Non-pigmented ciliary epithelial cell (primary cell): ENCODE data around the gene RCCD1.

Source experiments
- DNase-seq: peaks from one replicate; pipeline ENCODE4 v3.0.0-alpha.2; 2010; ENCODE audit warnings: low read depth

The RCCD1 gene

GRCh38 chr15:90945091-90945490, 9.6 kb upstream of the RCCD1 start:
- DNase-seq, result no peak

GRCh38 chr15:90946538-90946937, 8.1 kb upstream of the RCCD1 start:
- no peak for DNase-seq

GRCh38 chr15:90946941-90947576, 7.6 kb upstream of the RCCD1 start:
- DNase-seq, result no peak

DNA sequence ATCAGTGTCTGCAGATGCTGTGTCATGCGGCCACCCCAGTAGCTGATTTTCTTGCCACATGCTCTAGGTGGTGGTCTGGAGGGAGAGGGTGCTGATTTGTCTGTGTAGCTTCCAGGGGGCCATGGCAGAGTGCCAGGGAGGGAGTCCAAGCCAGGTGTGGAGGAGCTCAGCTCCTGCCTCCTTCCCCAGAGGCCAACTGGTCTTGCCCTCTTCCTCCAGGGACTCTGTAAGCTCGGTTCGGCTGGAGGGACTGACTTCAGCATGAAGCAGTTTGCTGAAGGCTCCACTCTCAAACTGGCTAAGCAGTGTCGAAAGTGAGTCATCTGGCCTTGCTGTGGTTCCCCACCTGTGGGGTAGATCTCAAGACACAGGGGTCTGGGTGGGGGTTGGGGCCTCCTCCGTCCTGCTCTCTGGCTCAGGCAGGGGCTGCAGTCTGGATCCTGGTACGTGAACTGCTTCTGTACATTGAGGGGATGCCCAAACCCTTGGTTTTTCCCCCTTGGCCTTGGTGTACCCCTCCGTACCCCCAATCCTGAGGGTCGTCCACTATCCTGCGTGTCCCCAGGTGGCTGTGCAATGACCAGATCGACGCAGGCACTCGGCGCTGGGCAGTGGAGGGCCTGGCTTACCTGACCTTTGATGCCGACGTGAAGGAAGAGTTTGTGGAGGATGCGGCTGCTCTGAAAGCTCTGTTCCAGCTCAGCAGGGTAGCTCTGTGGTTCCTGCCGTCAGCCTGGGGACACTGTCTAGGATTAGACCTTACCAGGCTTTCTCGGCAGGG, 6.9 kb upstream of the RCCD1 start:
- no peak for DNase-seq

GRCh38 chr15:90948506-90948905, 6.2 kb upstream of the RCCD1 start:
- no peak for DNase-seq

GRCh38 chr15:90949979-90950675, 4.6 kb upstream of the RCCD1 start:
- DNase-seq, result no peak

DNA sequence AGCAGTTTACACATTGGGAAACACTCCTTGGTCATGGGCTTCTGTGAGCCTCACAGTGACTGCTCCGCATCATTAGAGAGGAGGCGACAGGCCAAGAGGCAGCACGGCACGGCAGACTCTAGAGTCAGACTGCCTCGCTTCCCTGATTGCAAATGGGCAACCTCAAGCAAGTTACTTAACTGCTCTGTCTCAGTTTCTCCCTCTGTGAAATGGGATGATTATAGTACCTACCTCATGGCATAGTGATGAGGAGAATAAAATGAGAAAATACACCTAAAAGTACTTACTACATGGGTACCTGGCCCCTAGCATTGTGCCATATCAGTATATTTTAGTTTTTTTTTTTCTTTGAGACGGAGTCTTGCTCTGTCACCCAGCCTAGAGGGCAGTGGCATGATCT, 4.0 kb upstream of the RCCD1 start:
- DNase-seq, result no peak

DNA sequence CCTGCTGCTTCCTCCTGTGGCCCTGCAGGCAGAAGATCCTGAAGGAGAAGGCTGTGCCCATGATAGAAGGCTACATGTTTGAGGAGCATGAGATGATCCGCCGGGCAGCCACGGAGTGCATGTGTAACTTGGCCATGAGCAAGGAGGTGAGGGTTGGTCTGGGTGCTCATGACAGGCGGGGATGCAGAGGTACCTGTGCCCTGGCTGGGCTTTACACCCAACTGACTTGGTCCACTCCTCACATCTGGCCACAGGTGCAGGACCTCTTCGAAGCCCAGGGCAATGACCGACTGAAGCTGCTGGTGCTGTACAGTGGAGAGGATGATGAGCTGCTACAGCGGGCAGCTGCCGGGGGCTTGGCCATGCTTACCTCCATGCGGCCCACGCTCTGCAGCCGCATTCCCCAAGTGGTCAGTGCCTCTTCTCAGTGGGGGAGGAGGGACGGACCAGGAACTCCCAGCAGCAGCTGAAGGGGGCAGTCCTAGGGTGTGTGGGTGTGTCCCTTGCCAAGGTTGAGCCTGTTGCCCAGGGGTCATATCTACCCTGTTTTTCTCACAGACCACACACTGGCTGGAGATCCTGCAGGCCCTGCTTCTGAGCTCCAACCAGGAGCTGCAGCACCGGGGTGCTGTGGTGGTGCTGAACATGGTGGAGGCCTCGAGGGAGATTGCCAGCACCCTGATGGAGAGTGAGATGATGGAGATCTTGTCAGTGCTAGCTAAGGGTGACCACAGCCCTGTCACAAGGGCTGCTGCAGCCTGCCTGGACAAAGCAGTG, 1.6 kb upstream of the RCCD1 start:
- DNase-seq, result no peak

- no peak for DNase-seq
These were observed 555 bp upstream of the RCCD1 start for GRCh38 chr15:90953947-90954711.

- no peak for DNase-seq
These were observed 1.1 kb downstream of the RCCD1 start for GRCh38 chr15:90955624-90956273.

DNA sequence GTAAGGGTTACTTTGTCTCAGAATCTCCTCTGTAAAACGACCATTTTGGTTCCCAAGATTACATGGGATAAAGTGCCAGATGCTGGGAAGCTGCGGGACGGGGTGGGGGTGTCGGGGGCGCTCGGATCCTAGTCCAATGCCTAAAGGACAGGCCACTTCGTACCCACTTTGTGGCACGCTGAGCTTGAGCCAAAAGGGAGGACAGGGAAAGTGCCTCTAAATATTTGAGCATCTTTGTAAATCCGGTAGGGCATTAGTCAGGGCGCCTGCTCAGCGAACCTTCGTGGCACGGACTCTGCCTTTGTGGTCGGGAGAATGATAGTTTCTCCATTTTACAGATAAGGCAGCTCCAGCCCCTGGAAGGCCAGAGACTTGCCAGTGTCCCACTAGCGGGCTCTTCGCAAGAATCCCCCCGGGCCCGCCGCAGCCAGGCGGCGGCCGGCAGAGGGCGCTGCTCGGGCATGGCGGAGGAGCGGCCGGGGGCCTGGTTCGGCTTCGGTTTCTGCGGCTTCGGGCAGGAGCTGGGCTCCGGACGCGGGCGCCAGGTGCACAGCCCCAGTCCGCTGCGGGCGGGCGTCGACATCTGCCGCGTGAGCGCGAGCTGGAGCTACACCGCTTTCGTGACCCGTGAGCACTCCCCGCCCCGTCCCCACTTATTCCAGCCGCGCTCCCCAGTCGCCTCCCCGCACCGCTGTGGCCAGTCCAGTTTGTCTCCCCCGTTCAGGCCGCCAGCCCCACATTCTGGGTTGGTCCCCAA, 1.8 kb downstream of the RCCD1 start:
- no peak for DNase-seq

DNA sequence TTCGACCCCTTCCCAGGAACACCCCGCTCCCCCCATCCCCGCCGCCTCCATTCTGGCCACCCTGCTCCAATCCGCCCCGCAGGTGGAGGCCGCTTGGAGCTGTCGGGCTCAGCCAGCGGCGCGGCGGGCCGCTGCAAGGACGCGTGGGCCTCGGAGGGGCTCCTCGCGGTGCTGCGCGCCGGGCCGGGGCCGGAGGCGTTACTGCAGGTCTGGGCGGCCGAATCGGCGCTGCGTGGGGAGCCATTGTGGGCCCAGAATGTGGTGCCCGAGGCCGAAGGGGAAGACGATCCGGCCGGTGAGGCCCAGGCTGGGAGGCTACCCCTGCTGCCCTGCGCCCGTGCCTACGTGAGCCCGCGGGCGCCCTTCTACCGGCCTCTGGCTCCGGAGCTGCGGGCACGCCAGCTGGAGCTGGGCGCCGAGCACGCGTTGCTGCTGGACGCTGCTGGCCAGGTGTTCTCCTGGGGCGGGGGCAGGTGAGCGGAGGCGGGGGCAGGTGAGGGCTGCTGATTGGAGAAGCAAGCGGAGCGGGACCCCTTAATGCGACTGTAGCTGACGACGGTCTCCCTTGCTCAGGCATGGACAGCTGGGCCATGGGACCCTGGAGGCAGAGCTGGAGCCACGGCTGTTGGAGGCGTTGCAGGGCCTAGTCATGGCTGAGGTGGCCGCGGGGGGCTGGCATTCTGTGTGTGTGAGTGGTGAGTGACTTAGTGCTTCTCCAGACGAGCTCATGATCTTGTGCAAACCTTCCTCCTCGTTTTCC, 2.5 kb downstream of the RCCD1 start:
- no peak for DNase-seq

DNA sequence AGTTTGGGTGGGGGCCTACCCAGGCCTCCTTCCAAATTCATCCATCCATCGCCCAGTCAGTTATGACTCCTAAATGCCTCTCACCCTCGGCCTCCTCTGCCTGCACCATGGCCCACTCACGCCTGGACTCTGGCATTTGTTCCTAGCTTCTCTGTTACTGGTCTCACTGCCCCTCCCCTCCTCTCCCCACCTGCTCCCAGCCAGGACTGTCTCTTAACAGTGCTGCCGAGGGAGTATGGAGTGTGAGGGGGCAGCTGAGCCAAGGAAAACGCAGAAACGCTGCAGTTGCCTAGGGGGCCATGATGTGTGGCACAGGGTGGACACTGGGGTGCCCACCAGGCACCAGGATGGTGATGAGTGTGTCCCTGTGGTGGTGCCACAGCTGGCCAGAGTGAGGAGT, 3.1 kb downstream of the RCCD1 start:
- no peak for DNase-seq

DNA sequence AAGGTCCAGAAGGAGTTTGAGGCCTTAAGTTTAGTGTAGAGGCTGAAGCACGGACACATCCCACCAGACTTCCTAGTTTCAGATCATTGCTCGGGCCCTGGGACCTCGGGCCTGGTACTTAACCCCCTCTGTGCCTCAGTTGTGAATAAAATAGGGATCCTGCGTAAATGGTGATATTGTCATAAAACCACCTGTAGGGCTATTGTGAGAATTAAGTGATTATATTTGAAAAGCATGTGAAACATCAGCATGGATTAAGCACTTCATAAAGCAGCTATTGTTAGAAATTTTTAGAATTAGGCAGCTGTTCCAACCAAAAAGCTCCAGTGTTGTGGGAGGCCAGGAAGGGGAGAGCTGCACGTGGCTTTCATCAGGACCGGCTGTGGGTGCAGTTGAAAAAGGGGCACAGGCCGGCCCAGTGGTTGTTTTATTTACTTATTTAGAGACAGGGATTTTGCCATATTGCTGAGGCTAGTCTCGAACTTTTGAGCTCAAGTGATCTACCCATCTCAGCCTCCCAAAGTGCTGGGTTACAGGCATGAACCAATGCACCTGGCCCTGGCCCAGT, 4.4 kb downstream of the RCCD1 start:
- DNase-seq, result no peak

GRCh38 chr15:90959894-90960293, 5.2 kb downstream of the RCCD1 start:
- DNase-seq, result no peak

DNA sequence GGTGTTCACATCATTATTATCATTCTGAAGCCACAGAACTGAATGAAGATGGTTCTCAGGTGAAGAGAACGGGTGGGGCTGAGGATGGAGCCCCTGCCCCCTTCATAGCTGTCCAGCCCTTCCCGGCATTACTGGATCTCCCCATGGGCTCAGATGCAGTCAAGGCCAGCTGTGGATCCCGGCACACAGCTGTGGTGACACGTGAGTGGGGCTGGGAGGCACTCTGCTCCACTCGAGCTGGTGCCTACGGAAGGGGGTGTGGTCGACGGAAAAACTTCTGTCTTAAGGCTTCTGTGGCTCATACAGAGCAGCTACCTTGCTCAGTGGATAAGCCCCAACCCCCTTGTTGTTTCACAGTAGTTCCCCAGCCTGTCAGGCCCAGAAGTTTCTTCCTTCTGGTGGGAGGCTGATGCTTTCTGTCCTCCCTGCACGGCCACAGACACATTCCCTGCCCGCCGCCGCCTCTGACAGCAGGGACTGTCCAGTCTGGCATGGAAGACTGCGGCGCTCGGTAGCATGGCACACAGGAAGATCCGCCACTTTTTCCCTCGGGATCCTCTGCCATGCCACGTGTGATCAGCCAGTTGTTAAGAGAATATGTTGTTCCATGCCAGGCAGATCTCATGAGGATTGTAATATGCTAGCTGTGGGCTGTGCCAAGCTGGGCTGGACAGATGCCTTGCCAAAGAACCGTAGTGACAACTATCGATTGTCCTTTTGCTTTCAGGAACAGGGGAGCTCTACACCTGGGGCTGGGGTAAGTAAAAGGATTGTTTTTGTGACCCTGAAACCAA, 5.8 kb downstream of the RCCD1 start:
- DNase-seq, result no peak

DNA sequence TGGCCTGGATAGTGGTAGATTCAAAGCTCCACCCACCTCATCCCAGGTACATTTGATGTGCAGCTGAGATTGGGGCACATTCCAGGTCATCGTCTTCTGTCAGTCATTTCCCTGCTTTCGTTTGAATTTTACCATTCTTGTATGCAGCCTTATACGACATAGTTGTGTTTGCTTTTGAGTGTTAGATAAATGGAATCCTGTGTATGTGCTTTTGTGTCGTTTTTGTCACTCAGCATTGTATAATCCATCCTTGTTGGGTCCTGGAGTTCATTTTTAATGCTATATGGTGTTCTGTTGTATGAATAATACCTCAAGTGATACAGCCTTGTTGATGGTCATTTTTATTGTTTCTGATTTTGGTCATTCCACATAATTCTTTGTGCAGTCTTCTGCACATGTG, 7.3 kb downstream of the RCCD1 start:
- DNase-seq, result no peak

DNA sequence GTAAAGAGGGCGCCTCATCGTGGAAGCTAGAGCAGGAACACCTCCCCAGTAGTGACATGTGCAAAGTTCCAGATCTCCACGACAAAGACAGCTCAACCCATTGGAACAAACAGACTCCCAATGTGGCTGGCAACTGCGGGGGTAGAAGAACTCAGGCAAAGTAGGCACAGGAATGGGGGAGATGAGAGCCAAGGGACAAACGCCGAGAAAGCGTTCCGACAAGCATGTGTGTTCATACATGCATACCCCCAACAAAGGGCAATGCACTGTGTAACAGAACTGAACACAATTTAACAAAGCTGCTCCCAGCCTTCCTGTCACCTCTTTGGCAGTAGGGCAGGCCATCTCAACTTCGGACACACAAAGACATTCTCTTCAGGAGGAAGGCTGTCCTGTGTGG, 11.6 kb downstream of the RCCD1 start:
- DNase-seq, result no peak

DNA sequence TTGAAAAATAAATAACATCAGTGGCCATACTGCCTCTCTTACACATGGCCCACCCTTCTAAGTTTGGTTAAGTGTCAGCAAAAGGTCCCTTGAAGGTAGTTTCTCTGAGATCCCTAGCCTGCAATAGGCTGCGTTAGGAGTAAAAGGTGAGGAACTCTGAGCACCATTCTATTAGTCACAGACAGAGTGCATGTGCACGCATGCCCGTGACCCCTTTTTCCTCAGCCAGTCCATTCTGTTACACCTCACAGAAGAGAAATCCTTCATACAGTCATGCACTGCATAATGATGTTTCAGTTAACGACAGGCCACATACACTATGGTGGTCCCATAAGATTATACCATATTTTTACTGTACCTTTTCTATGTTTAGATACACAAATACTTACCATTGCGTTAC, 12.5 kb downstream of the RCCD1 start:
- DNase-seq, result no peak
